PFSK-1 (cell line): ENCODE measurements around the gene PLAGL2.

Source experiments
- SIN3A ChIP-seq: IDR thresholded peaks from 2 replicates; pipeline ENCODE4 v1.6.1; 2012; ENCODE audit warnings: mild to moderate bottlenecking, low read length, moderate library complexity, borderline replicate concordance; ENCODE audit not compliant: insufficient read depth
- TAF1 ChIP-seq: IDR thresholded peaks from 2 replicates; pipeline ENCODE4 v1.6.1; 2012; ENCODE audit warnings: low read length, control low read depth, borderline replicate concordance; ENCODE audit not compliant: insufficient read depth

DNA sequence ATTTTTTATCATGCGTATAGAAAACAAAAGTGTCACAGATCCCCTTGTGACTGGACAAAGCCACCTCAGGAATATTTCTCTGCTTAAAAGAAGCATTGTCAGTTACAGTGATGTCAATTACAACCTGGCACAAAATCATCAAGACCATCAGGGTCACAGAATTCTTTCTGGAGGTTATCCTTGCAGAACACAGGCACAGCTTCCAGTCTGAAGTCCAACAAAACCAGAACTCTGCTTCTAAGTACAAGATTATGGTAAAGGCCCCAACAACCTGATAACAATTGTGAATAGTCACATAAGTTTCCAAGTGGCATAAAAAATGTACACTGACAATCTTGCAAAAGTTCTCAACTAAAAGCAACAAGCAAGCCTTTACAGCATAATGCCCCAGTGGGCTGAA lies 21.0 kb downstream of the PLAGL2 start:
- no peak for TF ChIP-seq TAF1
- no peak for TF ChIP-seq SIN3A
